GM19467 (cell line): ENCODE measurements around the gene EDIL3.
"Not testable (repeated sequence)": the region's sequence is repeated elsewhere in the genome, so short reads cannot be mapped to it uniquely, and the experiment has no call there.

Source experiments
- ATAC-seq: cut with Tn5 transposase; IDR thresholded peaks from one replicate; pipeline ENCODE4 v1.9.1; 2021; ENCODE audit warnings: mild to moderate bottlenecking, moderate library complexity; ENCODE audit not compliant: unreplicated experiment

Gene EDIL3

DNA sequence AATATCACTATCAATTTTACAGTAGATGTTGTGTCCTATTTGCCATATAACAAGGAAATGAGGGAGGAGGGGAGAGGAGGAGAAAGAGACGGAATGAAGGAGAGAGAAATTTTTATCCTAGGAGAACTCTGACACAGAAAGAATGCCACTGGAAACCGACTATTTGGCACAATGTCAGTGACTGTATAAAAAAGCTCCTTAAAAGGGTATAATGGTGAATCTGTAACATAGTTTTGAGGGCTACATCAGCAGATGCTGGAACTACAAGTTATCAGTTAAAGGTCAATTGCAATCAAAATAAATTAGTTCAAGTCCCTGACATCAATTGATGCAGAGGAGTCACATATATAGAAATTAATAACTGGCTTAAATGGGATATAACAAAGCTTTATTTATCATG is 5.7 kb downstream of the EDIL3 start:
- no peak for ATAC-seq

DNA sequence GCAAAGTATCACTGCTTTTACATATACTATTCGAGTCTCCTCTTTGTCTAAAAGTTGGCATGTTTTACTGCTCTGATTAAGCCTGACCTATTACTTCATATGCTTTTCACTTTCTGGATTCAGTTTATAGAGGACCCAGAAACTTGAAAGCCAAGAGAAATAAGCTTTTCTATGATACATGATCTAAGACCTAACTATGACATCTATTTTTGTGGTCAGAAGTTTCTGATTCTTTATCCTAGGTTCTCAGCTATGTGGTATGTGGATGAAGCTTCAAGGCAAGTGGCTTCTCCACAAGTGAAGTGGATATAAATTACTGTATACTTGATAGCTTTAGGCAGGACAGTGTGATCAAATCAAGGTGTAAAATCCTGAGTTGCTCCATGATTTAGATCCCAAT is 6.3 kb downstream of the EDIL3 start:
- ATAC-seq: no peak

DNA sequence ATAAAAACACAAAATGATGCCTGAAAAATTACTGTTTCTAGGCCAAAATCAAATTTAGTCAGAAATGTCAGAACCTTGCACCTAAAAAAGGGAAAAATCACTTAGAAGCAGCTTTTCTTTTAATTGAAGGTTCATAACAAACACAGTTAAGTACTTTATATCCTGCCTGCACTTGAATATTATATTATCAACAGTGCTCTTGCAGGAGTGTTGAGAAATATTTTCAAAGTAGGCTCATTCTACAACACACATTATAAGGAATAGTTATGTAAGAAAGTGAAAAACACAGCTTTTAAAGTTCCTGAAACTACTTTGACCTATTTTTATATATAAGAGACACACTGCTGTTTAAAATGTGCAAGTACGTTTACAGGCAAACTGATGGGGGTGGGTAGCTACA is 8.3 kb downstream of the EDIL3 start:
- ATAC-seq: no peak

- ATAC-seq: no peak
Measured at GRCh38 chr5:84374568-84374967, 10.1 kb downstream of the EDIL3 start.

GRCh38 chr5:84373506-84373905 is 11.2 kb downstream of the EDIL3 start:
- ATAC-seq: no peak

GRCh38 chr5:84372066-84372695 is 12.5 kb downstream of the EDIL3 start:
- no peak for ATAC-seq

- no peak for ATAC-seq
Measured at GRCh38 chr5:84370176-84370575, 14.5 kb downstream of the EDIL3 start.

GRCh38 chr5:84364043-84364442 is 20.6 kb downstream of the EDIL3 start:
- no peak for ATAC-seq

DNA sequence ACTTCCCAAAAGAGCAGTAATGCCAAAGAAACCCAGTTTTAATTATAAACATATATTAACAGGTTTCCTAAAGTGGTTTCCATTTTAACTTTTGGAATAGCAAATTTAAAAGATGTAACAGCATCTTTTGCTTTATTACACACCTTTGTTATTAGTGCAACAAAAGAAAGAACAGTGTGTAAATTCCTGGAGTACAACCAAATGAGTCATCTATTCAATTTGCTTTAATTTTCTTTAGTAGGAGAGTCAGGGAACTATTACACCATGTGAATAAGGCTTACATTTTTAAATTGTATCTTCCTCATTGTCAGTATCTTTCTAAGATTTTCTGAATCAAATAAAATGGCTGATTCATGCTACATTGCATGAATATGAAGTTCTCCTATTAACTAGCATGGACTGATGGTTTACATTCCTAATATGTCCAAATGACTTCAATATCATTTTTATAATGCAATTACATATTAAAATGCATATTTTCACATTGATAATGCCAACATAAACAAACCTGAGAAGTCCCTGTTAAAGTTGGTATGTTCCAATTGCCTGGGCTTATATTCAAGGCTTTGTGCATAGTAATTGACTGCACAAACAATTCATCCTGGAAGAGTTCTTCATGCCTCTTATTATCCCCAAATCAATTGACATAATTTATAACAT is 22.5 kb downstream of the EDIL3 start:
- ATAC-seq: no peak

- ATAC-seq: no peak
Measured at GRCh38 chr5:84361572-84361971, 23.1 kb downstream of the EDIL3 start.

DNA sequence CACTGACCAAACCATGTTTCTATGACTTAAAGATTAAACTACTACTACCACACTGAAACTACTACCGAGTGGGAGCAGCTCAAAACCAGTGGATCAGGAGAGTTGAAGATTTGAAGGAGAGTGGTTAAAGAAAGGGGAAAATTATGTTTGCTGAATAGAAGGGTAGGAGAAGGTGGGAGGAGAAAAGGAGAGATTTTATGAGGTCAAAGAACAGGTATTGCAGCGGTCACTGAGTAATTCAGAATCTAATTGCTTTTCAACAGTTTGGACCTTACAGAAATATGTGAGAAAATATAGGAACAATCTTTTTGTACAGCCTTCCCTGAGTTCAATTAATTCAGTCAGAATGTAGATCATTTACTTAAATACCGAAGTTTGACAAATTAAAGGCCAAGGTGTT is 24.6 kb downstream of the EDIL3 start:
- ATAC-seq: no peak

GRCh38 chr5:84354101-84354500 is 30.6 kb downstream of the EDIL3 start:
- no peak for ATAC-seq

- ATAC-seq: no peak
Measured at GRCh38 chr5:84344788-84345187, 39.9 kb downstream of the EDIL3 start.

- no peak for ATAC-seq
Measured at GRCh38 chr5:84343171-84343570, 41.5 kb downstream of the EDIL3 start.

DNA sequence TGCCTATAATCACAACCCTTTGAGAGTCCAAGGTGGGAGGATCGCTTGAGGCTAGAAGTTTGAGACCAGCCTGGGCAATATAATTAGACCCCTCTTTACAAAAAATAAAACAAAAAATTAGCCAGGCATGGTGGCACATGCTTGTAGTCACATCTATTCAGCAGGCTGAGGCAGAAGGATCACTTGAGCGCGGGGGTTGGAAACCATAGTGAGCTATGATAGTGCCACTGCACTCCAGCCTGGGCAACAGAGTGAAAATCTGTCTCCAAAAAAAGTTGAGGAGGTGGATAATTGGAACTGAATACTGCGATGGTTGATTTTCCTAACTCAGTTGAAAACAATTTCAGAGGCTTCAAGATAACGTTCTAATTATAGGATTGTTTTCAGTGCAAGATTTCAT is 52.6 kb downstream of the EDIL3 start:
- ATAC-seq: no peak

- ATAC-seq: no peak
Measured at GRCh38 chr5:84327591-84327990, 57.1 kb downstream of the EDIL3 start.

DNA sequence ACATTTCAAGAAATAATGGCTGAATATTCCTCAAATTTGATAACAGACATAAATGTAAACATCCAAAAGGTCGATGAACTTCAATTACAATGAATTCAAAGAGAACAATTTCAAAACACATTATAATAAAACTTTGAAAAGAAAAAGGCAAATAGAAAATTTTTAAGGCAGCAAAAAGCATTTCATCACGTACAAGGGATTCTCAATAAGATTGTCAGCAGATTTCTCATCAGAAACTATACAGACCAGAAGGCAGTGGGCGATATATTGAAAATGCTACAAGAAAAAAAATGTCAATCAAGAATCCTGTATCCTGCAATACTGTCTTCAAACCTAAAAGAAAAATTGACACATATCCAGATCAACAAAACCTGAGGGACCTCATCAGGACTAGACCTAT is 62.0 kb downstream of the EDIL3 start:
- no peak for ATAC-seq

- ATAC-seq: not testable (repeated sequence)
Measured at GRCh38 chr5:84317826-84318225, 66.9 kb downstream of the EDIL3 start.

- not testable (repeated sequence) for ATAC-seq
Measured at GRCh38 chr5:84312280-84312679, 72.4 kb downstream of the EDIL3 start.

GRCh38 chr5:84309850-84310249 is 74.8 kb downstream of the EDIL3 start:
- ATAC-seq: not testable (repeated sequence)

DNA sequence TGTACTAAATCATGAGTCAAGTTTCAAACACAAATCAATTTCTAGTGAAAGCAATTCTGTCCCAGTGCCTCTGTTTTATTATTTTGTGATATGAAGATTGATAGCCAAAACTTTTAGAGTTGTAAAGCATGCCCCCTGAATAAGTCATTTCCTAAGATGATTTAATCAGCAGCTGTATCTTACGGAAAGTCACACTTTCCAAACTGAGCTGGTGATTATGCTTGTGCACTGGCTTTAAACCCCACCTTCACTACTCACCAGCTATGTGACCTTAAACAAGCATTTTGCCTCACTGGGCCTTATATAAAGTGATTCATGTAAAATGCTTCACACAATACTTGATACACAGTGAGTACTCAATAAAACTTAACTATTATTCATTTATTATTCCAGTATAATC is 78.1 kb downstream of the EDIL3 start:
- no peak for ATAC-seq

- no peak for ATAC-seq
Measured at GRCh38 chr5:84304599-84304998, 80.1 kb downstream of the EDIL3 start.

- ATAC-seq: no peak
Measured at GRCh38 chr5:84303315-84303714, 81.4 kb downstream of the EDIL3 start.
